ENCODE measurements around the gene ATP6AP2. TPM values are rescaled to one million over a fixed set of nuclear protein-coding genes. Genes with fewer than 3 reads are reported as not detected.

The ATP6AP2 gene
- total and polyA plus RNA-seq, 9 of the 15 experiments (the other 6 are each of a cell fraction or from before 2014, with no cell fraction given), result 23.3 to 131 (median 41.9) TPM

DNA sequence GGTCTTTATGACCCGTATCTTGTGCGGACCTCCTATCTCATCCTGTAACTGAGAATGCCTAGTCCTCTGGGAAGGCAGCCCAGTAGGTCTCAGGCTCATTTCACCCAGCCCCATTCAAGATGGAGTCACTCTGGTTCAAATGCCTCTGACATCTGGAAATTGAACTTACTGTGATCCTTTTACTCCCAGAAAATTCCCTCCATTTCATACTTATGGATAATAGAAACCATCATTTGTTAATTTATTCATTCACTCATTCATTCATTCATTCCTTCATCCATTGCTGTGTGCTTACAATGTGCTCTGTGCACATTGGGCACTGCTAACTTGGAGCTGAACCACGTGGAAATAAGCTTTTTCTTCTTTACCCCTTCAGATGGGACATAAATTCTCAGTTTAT lies 9.2 kb upstream of the ATP6AP2 start:
- CTCF ChIA-PET (ENCODE audit: low intra/inter-chr PET ratio), result no interaction called here
- Histone ChIP-seq H3K4me2 (ENCODE audit: insufficient read depth, low read length) (peak overlapping the region; percentile 18; the same call in 1 of the 2 replicates), H3K9me3 (replicated peaks; ENCODE audit: control insufficient read depth, insufficient read depth, low read depth, low read length) (no peaks in the 10 kb centered on the region), H2AFZ (ENCODE audit: low read depth, low read length) (peak overlapping the region; percentile 87), H3K9ac (ENCODE audit: insufficient read depth in 1 of 2, low read depth in 2 of 2, low read length in 2 of 2) (no peak overlapping the region), H3K27ac (ENCODE audit: extremely low read depth, low read depth, low read length) (peak overlapping the region; percentile 63; the same call in 2 of the 3 replicates), H4K20me1 (replicated peaks; ENCODE audit: control insufficient read depth, insufficient read depth, low read length) (no peaks in the 10 kb centered on the region), H3K4me1 (replicated peaks in 1 of 2; ENCODE audit: control insufficient read depth in 2 of 2, insufficient read depth in 2 of 2, low read length in 2 of 2) (peaks cover 3 to 11% of the 10 kb centered on the region in 2 experiments; a peak in 3 of 5 replicates), H3K9me1 (ENCODE audit: control insufficient read depth, insufficient read depth, low read length) (no peaks in the 10 kb centered on the region), H3K4me3 (no peak overlapping the region), H3K36me3 (ENCODE audit: control insufficient read depth, insufficient read depth, low read length) (no peaks in the 10 kb centered on the region), H3K27me3 (ENCODE audit: control insufficient read depth in 2 of 2, insufficient read depth in 2 of 2, low read length in 2 of 2) (no peaks in the 10 kb centered on the region), H3K79me2 (ENCODE audit: control insufficient read depth, insufficient read depth, low read length) (no peaks in the 10 kb centered on the region)
- POLR2A ChIA-PET, result no interaction called here
- intact Hi-C loops (cut with micrococcal nuclease), result no loop called here
- FAIRE-seq, result no peak
- 7% methylated on average over 3 of the region's 3 CpGs for WGBS (ENCODE audit: insufficient coverage, low coverage, missing lambda C conversion rate)
- in situ Hi-C loops (cut with MboI), result no loop called here
- no peak for DNase-seq (ENCODE audit: extremely low read depth in 1 of 4, low spot score in 3 of 4)
- no TSS peak for BruUV-seq (replicated peaks)
- ATAC-seq, result no peak; the same call in 2 of the 3 replicates
- no peak for TF ChIP-seq HNRNPLL (IDR thresholded peaks at IDR 0.05; ENCODE audit: low read depth, low read length, poor library complexity, severe bottlenecking)
- TF ChIP-seq NFATC3 (IDR thresholded peaks at IDR 0.05), result no peak
- peak; percentile 65 for TF ChIP-seq TAF7 (tag; IDR thresholded peaks at IDR 0.05)
- TF ChIP-seq EP300 (IDR thresholded peaks at IDR 0.05; ENCODE audit: low read length), result no peak
- TF ChIP-seq ZEB2 (IDR thresholded peaks at IDR 0.05), result no peak
- TF ChIP-seq, protein P1, sequence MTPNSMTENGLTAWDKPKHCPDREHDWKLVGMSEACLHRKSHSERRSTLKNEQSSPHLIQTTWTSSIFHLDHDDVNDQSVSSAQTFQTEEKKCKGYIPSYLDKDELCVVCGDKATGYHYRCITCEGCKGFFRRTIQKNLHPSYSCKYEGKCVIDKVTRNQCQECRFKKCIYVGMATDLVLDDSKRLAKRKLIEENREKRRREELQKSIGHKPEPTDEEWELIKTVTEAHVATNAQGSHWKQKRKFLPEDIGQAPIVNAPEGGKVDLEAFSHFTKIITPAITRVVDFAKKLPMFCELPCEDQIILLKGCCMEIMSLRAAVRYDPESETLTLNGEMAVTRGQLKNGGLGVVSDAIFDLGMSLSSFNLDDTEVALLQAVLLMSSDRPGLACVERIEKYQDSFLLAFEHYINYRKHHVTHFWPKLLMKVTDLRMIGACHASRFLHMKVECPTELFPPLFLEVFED (CRISPR knock-in tag; conservative IDR thresholded peaks at IDR 0.05), result peak; percentile 85
- TF ChIP-seq TCF7L2 (IDR thresholded peaks at IDR 0.05; ENCODE audit: low read depth, low read length), result no peak
- TF ChIP-seq BHLHE40 (IDR thresholded peaks at IDR 0.05; ENCODE audit: low read length), result no peak
- TF ChIP-seq, protein P2, sequence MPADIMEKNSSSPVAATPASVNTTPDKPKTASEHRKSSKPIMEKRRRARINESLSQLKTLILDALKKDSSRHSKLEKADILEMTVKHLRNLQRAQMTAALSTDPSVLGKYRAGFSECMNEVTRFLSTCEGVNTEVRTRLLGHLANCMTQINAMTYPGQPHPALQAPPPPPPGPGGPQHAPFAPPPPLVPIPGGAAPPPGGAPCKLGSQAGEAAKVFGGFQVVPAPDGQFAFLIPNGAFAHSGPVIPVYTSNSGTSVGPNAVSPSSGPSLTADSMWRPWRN (IDR thresholded peaks at IDR 0.05; ENCODE audit: low read depth), result no peak
- TF ChIP-seq ZFP30 (CRISPR knock-in tag; IDR thresholded peaks at IDR 0.05; ENCODE audit: borderline replicate concordance), result no peak
- no peak for TF ChIP-seq SRSF9 (IDR thresholded peaks at IDR 0.05; ENCODE audit: borderline replicate concordance, low read depth, low read length)
- peak; percentile 33; the same call in 1 of the 2 replicates for TF ChIP-seq L3MBTL2 (IDR thresholded peaks at IDR 0.05)
- TF ChIP-seq POLR2H (tag; IDR thresholded peaks at IDR 0.05; ENCODE audit: low read depth), result 0 out of 2 replicates have a peak, but pooled peaks have one; percentile 54
- no peak for TF ChIP-seq ZNF512 (tag; IDR thresholded peaks at IDR 0.05)
- TF ChIP-seq ZNF699 (CRISPR knock-in tag; IDR thresholded peaks at IDR 0.05; ENCODE audit: insufficient replicate concordance), result no peak
- peak; percentile 94 for TF ChIP-seq HSF4 (CRISPR knock-in tag; IDR thresholded peaks at IDR 0.05; ENCODE audit: borderline replicate concordance)
- no peak for TF ChIP-seq ZNF77 (CRISPR knock-in tag; IDR thresholded peaks at IDR 0.05)
- no peak for TF ChIP-seq MCM2 (IDR thresholded peaks at IDR 0.05; ENCODE audit: low read depth)
- no peak for TF ChIP-seq NBN (IDR thresholded peaks at IDR 0.05; ENCODE audit: low read depth)
- TF ChIP-seq MTA2 (IDR thresholded peaks at IDR 0.05; ENCODE audit: low read depth), result no peak
- TF ChIP-seq MYBL2 (IDR thresholded peaks at IDR 0.05; ENCODE audit: low read depth), result no peak
- TF ChIP-seq MYBL2 (CRISPR knock-in tag; IDR thresholded peaks at IDR 0.05; ENCODE audit: borderline replicate concordance), result no peak
- no peak for TF ChIP-seq ZKSCAN1 (IDR thresholded peaks at IDR 0.05; ENCODE audit: low read depth, low read length)
- TF ChIP-seq SRSF7 (optimal IDR thresholded peaks at IDR 0.05; ENCODE audit: low read depth, low read length), result no peak
